Kidney (tissue), 14 donors: ENCODE results near the gene MFSD12. TPM values are rescaled to one million over a fixed set of nuclear protein-coding genes. Genes with fewer than 3 reads are reported as not detected.
"Not testable (repeated sequence)": the region's sequence is repeated elsewhere in the genome, so short reads cannot be mapped to it uniquely, and the experiment has no call there.

Experiments used
- DNase-seq, 5 donors: peaks; one replicate each; pipeline ENCODE4 v3.0.0-alpha.2; 2013 to 2020
- FAIRE-seq: peaks from 2 replicates; lab custom pipeline; 2012; peaks lifted over from hg19 to GRCh38; lab: Jason Lieb, UNC
- H3K27ac ChIP-seq, 2 donors: one replicate each; pipeline ENCODE4 v1.7.0; 2013; ENCODE audit warnings: low read depth in 2 of 2, low read length in 2 of 2, inconsistent platforms in 1 of 2
- H3K27me3 ChIP-seq: one replicate; pipeline ENCODE4 v1.7.1; 2013; ENCODE audit warnings: low read length, inconsistent platforms; ENCODE audit not compliant: control insufficient read depth, insufficient read depth
- H3K36me3 ChIP-seq, 3 donors: one replicate each; pipeline versions ENCODE4 v1.7.0 to v1.7.1; 2013; ENCODE audit warnings: low read length in 3 of 3, control low read depth in 1 of 3, inconsistent platforms in 1 of 3; ENCODE audit not compliant: insufficient read depth in 3 of 3, control insufficient read depth in 2 of 3
- H3K4me1 ChIP-seq, 3 donors: one replicate each; pipeline versions ENCODE4 v1.7.0 to v1.7.1; 2013; ENCODE audit warnings: low read length in 3 of 3, inconsistent platforms in 1 of 3, low read depth in 1 of 3; ENCODE audit not compliant: control insufficient read depth in 2 of 3, insufficient read depth in 2 of 3
- H3K4me3 ChIP-seq, 3 donors: one replicate each; pipeline versions ENCODE4 v1.7.0 to v1.8.1; 2013; ENCODE audit warnings: low read length in 3 of 3, control low read depth in 1 of 3, inconsistent platforms in 1 of 3
- H3K9ac ChIP-seq, 3 donors: one replicate each; pipeline versions ENCODE4 v1.7.0 to v1.7.1; 2013; ENCODE audit warnings: low read length in 3 of 3, control low read depth in 1 of 3, inconsistent platforms in 1 of 3
- H3K9me3 ChIP-seq, 3 donors: one replicate each; pipeline versions ENCODE4 v1.7.0 to v1.7.1; 2013; ENCODE audit warnings: low read length in 3 of 3, control low read depth in 1 of 3, inconsistent platforms in 1 of 3; ENCODE audit not compliant: control insufficient read depth in 2 of 3, insufficient read depth in 1 of 3
- CTCF ChIP-seq: IDR thresholded peaks from 3 replicates; pipeline ENCODE4 v1.5.1; 2012; ENCODE audit warnings: mild to moderate bottlenecking, moderate library complexity, borderline replicate concordance; ENCODE audit not compliant: insufficient read depth; ENCODE audit errors: extremely low read depth
- intact Hi-C: fragments of 100-400 bp; cut with DNase I; formaldehyde crosslinking; loops from one replicate; pipeline ENCODE4 v1.11.1; 2022
- polyA plus RNA-seq: library from polyadenylated mRNA; stranded (reverse); fragments of 350-450 nt; fragmentation: Illumina TruSeq; extraction: RNeasy Lipid Tissue Mini Kit (QIAGEN cat#74804); gene quantifications from one replicate; pipeline ENCODE4 v1.2.3, GENCODE V29; 2014; ENCODE audit warnings: low read depth, low replicate concordance; ENCODE audit not compliant: insufficient read depth
- total RNA-seq: library from RNA; stranded (reverse); fragmentation: NEBNext Ultra II Directional; extraction: Animal tissue kit (Norgen Biotek cat#: 25700); gene quantifications from one replicate; pipeline ENCODE4 v1.2.1, GENCODE V29; 2021
- donor health status: control.
- donor health status: control.
- donor health status: control.
- donor health status: control.
- donor health status: control.
- donor health status: DM: yes; HTN: yes; CAD: no.
- donor health status: Normal renal cell carcinoma (clear cell type).

The MFSD12 gene
- total and polyA plus RNA-seq, 2 donors from 2014 or later: 113 to 124 TPM

- no peaks in the 10 kb centered on the region for H3K9me3 ChIP-seq
- TF ChIP-seq CTCF: no peak
These were observed 25.1 kb downstream of the MFSD12 start for GRCh38 chr19:3532154-3532786.

GRCh38 chr19:3531716-3532115 is 25.7 kb downstream of the MFSD12 start:
- no peak for TF ChIP-seq CTCF
- FAIRE-seq: no peak
- DNase-seq: no peak

More at GRCh38 chr19:3532154-3532786, 25.1 kb downstream of the MFSD12 start:
- Histone ChIP-seq H3K4me3 (no peak overlapping the region), H3K36me3 (peaks cover 0 to 16% (median 13%) of the 10 kb centered on the region in 3 donors), H3K27ac (no peak overlapping the region), H3K4me1 (no peaks in the 10 kb centered on the region), H3K27me3 (no peaks in the 10 kb centered on the region), H3K9ac (no peak overlapping the region)
- FAIRE-seq (no peak), DNase-seq (no peak)
- intact Hi-C loops: no loop called here

GRCh38 chr19:3530389-3530788 is 27.0 kb downstream of the MFSD12 start:
- Histone ChIP-seq H3K4me1 (no peaks in the 10 kb centered on the region), H3K9ac (no peak overlapping the region), H3K9me3 (no peaks in the 10 kb centered on the region), H3K36me3 (peaks cover 0 to 13% (median 11%) of the 10 kb centered on the region in 3 donors), H3K27me3 (no peaks in the 10 kb centered on the region), H3K27ac (no peak overlapping the region), H3K4me3 (no peak overlapping the region)
- no peak for FAIRE-seq
- TF ChIP-seq CTCF: no peak
- DNase-seq: no peak
- intact Hi-C loops: no loop called here

More at GRCh38 chr19:3531716-3532115, 25.7 kb downstream of the MFSD12 start:
- intact Hi-C loops: no loop called here
- no peak overlapping the region for H3K27ac ChIP-seq
- H3K9me3 ChIP-seq: no peaks in the 10 kb centered on the region
- no peaks in the 10 kb centered on the region for H3K4me1 ChIP-seq
- no peak overlapping the region for H3K9ac ChIP-seq
- peaks cover 0 to 16% (median 14%) of the 10 kb centered on the region in 3 donors for H3K36me3 ChIP-seq
- H3K4me3 ChIP-seq: no peak overlapping the region
- no peaks in the 10 kb centered on the region for H3K27me3 ChIP-seq

- H3K9me3 ChIP-seq, H3K9ac ChIP-seq, H3K4me1 ChIP-seq, H3K4me3 ChIP-seq, DNase-seq, H3K27ac ChIP-seq, intact Hi-C loops, FAIRE-seq, H3K27me3 ChIP-seq: not testable (repeated sequence)
- peaks cover 0 to 12% (median 10%) of the 10 kb centered on the region in 3 donors for H3K36me3 ChIP-seq
These were observed 28.1 kb downstream of the MFSD12 start for GRCh38 chr19:3529299-3529698.
